Osteocyte (in vitro differentiated cells): ENCODE data around the gene CCNQ. TPM values are rescaled to one million over a fixed set of nuclear protein-coding genes. Genes with fewer than 3 reads are reported as not detected.

Experiments used
- DNase-seq: peaks from one replicate; pipeline ENCODE4 v3.0.0; 2021; ENCODE audit warnings: mixed read lengths; ENCODE audit not compliant: unreplicated experiment; ENCODE audit errors: extremely low spot score
- H3K27ac Mint-ChIP-seq: one replicate; pipeline ENCODE4 v1.8.0; 2021; ENCODE audit warnings: mild to moderate bottlenecking, mixed read lengths; ENCODE audit not compliant: unreplicated experiment
- H3K27me3 Mint-ChIP-seq: one replicate; pipeline ENCODE4 v1.8.0; 2021; ENCODE audit warnings: mixed read lengths; ENCODE audit not compliant: unreplicated experiment
- H3K36me3 Mint-ChIP-seq: one replicate; pipeline ENCODE4 v1.8.0; 2021; ENCODE audit warnings: mixed read lengths; ENCODE audit not compliant: unreplicated experiment
- H3K4me1 Mint-ChIP-seq: one replicate; pipeline ENCODE4 v1.8.0; 2021; ENCODE audit warnings: mixed read lengths; ENCODE audit not compliant: unreplicated experiment
- H3K4me3 Mint-ChIP-seq: one replicate; pipeline ENCODE4 v1.8.0; 2021; ENCODE audit warnings: mild to moderate bottlenecking, moderate library complexity, mixed read lengths; ENCODE audit not compliant: unreplicated experiment
- H3K9me3 Mint-ChIP-seq: one replicate; pipeline ENCODE4 v1.8.0; 2021; ENCODE audit warnings: mixed read lengths; ENCODE audit not compliant: unreplicated experiment
- total RNA-seq: library from RNA; stranded (reverse); gene quantifications from 2 replicates; pipeline ENCODE4 v1.2.1, GENCODE V29; 2021
- TF ChIP-seq, protein P1 (sequence below): fragments of 200-600 bp; sonication (generic); IDR thresholded peaks from 2 replicates; pipeline ENCODE4 v1.5.0; 2021; ENCODE audit warnings: antibody characterized with exemption, mild to moderate bottlenecking, moderate library complexity

Gene CCNQ
- total RNA-seq, 1 donor from 2014 or later = 16.0 TPM

DNA sequence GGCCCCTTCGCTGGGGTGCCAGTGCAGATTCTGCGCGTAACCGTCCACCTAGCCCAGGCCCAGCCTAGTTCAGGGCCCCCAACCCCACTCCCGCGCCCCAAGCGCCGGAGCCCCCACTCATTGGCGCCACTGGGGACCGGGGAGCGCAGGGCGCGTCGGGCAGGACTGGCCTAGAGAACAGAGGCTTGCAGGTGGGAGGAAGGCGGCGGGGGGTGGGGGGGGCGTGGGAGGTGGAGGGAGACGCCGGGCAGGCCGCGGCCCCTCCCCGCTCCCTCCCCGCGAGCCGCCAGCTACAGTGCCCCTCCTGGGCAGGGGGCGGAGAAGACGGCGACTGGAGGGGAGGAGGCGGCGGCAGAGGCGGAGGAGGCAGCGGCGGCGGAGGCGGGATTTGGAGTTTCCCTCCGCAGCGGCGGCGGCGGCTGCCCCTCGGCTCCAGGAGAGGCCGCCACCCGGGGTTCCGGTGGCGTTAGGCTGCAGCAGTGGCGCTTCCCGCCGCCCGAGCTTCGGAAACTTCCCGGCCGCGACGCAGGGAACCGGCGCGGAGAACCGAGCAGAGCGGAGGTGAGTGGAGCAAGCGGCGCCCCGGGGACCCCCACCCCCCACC is 43.2 kb upstream of the CCNQ start:
- H3K27me3 Mint-ChIP-seq = peaks cover 26% of the 10 kb centered on the region
- no peaks in the 10 kb centered on the region for H3K36me3 Mint-ChIP-seq
- H3K9me3 Mint-ChIP-seq = no peaks in the 10 kb centered on the region
- TF ChIP-seq, protein P1, sequence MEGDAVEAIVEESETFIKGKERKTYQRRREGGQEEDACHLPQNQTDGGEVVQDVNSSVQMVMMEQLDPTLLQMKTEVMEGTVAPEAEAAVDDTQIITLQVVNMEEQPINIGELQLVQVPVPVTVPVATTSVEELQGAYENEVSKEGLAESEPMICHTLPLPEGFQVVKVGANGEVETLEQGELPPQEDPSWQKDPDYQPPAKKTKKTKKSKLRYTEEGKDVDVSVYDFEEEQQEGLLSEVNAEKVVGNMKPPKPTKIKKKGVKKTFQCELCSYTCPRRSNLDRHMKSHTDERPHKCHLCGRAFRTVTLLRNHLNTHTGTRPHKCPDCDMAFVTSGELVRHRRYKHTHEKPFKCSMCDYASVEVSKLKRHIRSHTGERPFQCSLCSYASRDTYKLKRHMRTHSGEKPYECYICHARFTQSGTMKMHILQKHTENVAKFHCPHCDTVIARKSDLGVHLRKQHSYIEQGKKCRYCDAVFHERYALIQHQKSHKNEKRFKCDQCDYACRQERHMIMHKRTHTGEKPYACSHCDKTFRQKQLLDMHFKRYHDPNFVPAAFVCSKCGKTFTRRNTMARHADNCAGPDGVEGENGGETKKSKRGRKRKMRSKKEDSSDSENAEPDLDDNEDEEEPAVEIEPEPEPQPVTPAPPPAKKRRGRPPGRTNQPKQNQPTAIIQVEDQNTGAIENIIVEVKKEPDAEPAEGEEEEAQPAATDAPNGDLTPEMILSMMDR = no peak
- H3K4me3 Mint-ChIP-seq = no peak overlapping the region
- H3K4me1 Mint-ChIP-seq = peaks cover 8% of the 10 kb centered on the region
- DNase-seq = no peak
- H3K27ac Mint-ChIP-seq = no peak overlapping the region

DNA sequence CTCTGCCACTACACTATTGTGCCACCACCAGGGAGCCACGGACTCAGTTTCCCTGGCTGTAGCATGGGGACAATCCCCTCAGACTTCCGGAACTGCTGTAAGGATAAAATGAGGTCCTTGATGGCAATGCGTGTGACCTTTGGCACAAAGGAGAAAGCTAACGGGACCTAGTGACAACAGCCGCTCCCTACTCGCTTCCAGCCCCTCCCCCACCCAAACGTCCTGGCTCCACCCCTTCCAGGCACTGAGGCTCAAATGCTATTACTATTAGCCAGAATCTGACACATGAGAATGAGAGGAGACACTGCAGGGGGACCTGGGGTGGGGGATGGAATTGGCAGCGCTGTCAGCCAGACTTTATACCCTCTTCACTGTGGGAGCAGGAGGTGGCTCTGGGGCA is 42.7 kb upstream of the CCNQ start:
- Mint-ChIP-seq H3K27ac (no peak overlapping the region), H3K4me1 (peaks cover 8% of the 10 kb centered on the region), H3K36me3 (no peaks in the 10 kb centered on the region), H3K4me3 (no peak overlapping the region), H3K9me3 (no peaks in the 10 kb centered on the region), H3K27me3 (peaks cover 26% of the 10 kb centered on the region)
- no peak for DNase-seq
- TF ChIP-seq, protein P1 = no peak

DNA sequence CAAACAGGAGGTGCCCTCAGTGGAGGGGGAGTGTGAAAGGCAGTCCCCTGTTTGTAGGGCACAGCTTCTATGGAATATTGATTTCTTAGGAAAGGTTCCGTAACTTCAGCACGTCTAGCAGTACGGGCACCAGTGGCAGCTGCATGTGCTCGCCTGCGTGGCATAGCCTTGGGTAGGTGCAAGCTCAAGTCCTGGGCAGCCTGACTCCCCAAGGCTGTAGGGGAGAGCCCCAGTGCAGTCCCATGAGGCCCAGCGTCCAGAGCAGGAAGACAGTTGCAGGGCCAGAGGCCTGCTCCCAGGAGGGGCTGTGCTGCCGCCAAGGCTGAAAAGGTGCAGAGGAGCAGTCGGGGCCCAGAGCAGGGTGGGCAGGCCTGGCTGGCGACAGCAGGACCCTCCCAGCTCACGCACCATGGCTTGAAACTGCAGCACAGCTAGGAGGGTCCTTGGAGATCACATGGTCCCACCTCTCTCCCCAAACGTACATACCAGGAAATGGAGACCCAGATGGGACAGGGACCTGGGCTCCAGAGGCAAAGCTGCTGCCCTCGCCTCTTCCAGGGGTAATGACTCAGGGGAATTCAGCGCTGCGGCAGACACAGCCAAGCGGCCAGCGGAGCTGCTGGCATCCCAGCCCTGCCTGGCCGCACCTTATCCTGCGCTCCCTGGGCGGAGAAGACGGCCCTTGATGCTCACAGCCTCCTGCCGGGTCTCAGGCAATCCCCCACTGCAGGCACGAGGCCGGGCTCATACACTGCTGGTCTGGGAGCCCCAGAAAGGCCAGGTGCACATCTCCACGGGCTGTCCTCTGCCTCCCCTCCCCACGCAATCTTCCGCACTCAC is 42.0 kb upstream of the CCNQ start:
- Mint-ChIP-seq H3K9me3 (no peaks in the 10 kb centered on the region), H3K4me1 (peaks cover 8% of the 10 kb centered on the region), H3K36me3 (no peaks in the 10 kb centered on the region), H3K4me3 (no peak overlapping the region), H3K27ac (no peak overlapping the region), H3K27me3 (peaks cover 22% of the 10 kb centered on the region)
- TF ChIP-seq, protein P1 = no peak
- DNase-seq = no peak

DNA sequence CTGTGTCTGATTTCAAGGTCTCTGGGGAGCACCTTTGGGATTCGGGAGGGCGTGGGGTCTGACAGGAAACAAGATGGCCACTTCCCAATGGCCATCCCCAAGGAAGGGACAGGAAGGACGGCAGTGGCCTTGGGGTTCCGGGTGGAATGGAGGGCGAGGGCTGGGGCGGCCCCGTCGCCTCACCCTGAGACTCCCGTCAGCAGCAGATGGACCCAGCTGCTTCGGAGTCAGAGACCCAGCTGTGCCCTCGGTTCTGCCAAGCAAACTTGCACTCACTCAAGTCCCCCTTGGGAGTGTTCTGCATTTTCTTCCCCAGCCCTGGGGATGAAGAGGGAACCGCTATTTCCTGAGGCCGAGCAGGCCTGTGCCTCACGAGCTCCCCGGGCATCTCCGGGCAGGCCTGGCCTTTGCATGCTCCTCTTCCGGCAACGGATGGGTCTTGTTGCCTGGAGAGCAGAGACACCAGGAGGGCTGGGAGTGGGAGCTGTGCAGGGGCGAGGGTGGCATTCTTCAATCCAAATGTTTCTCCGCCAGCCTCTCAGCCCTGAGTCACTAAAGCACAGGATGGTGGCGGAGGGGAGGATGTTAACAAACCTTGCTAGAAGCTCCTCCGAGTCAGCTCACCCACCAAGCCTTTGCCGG is 41.2 kb upstream of the CCNQ start:
- TF ChIP-seq, protein P1 = no peak
- DNase-seq = no peak
- Mint-ChIP-seq H3K27me3 (peaks cover 16% of the 10 kb centered on the region), H3K9me3 (no peaks in the 10 kb centered on the region), H3K4me3 (no peak overlapping the region), H3K27ac (no peak overlapping the region), H3K36me3 (no peaks in the 10 kb centered on the region), H3K4me1 (peaks cover 8% of the 10 kb centered on the region)
